Inflammatory macrophage treated with lipopolysaccharide for 1 hour (primary cell): ENCODE results near the gene GARIN5B.
A peak's percentile ranks its signal among the peaks of the same experiment; 100 is the strongest.

Source experiments
- DNase-seq, 2 donors: peaks; one replicate each; pipeline ENCODE4 v3.0.0-alpha.2; 2020 to 2022

GARIN5B gene

DNA sequence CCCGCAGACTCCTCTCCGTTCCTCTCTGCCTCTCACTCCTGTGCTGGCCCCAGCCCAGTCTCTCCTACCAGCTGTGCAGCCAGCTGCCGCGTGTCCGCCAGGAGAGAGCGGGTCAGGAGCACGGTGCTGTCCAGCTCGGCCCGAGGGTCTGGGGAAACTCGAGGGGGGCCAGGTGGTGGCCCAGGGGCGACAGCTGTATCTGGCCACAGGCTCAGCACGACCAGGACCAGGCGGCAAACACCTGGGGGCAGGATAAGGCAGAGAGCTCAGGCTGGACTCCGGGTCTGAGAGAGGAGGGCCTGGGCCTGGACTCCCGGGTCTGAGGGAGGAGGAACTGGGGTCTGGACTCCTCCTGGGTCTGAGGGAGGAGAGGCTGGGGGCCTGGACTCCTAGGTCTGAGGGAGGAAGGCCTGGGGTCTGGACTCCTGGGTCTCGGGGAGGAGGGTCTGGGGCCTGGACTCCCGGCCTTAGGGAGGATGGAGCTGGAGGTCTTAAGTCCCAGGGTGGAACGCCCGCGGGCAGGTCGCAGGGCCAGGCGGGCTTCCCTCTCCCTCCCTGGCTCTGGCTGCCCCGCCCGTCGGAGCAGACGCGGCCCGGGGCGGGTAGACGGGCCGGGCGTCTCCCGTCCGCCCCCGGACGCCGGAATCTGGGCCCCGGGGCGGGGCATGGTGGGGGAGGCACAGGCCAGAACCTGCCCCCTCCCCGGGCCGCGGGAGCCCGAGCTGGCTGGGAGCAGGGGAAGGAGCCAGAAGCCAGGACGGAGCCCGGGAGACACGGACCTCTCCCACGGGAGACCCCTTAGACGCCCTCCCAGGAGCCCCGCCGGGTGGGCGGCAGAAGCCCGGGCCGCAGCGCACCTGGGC lies 5.9 kb upstream of the GARIN5B start:
- DNase-seq: peak; percentile 33 to 60

DNA sequence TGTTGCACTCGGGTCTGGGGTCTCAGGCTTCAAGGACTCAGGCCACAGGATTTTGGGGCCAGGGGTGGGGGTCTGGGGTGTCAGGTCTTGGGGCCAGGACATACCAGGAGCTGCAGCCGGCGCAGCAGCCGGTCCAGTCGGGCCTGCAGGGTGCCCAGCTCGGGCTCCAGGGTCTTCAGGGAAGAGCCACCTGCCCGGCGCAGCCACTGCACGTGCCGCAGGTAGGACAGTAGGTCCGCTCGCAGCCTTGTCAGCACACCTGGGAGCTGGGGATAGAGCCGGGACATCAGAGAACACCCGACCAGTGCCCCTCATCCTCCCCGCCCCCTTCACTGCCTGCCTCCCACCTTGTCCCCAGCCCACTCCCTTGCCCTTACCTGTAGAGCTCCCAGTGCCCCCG lies 5.0 kb upstream of the GARIN5B start:
- no peak for DNase-seq

DNA sequence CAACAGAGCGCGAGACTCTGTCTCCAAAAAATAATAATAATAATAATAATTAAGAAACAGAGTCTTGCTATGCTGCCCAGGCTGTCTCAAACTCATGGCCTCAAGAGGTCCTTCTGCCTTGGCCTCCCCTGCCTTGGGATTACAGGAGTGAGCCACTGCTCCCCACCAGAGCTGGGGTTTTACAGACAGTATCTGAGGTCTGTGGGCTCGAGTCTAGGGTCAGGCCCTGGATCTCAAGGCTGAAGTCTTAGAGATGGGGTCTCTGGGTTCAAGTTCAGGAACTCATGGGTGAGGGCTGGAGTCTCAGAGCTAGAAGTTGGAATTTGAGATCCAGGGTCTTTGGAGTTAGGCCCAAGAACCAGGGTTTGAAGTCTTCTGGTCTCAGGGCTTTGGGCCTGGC lies 3.7 kb upstream of the GARIN5B start:
- no peak for DNase-seq

DNA sequence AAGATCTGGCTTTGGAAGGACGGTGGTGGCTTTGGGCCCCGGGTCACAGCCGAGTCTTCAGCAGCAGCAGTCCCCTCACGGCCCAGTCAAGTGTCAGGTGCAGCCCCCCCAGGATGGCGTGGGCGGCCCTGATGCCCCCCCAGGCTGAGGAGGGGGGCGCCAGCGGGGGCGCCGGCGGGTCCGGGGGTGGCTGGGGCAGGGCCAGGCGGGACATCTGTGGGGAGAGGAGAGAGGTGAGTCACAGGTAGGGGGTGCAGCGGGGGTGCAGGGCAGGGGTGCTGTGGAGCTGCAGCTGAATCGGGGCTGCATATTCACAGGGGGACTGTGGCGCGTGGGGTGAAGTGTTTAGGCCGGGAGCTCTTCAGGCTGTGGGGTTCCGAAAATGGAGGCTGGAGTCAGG lies 2.9 kb upstream of the GARIN5B start:
- no peak for DNase-seq

DNA sequence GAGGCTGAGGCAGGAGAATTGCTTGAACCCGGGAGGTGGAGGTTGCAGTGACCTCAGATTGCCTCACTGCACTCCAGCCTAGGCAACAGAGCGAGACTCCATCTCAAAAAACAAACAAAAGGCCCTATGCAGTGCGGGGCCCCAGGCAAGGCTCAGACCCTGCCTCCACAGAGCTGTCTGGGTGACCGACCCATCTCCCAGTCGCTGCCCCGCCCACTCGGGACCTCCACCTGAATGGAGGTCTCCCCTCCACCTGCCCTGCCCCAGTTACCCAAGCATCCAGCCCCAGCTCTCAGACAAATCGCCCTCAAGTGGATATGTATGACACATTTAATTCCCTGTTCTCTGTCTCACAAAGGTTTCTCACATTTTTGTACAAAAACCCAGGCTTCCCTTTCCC lies 2.2 kb upstream of the GARIN5B start:
- no peak for DNase-seq

DNA sequence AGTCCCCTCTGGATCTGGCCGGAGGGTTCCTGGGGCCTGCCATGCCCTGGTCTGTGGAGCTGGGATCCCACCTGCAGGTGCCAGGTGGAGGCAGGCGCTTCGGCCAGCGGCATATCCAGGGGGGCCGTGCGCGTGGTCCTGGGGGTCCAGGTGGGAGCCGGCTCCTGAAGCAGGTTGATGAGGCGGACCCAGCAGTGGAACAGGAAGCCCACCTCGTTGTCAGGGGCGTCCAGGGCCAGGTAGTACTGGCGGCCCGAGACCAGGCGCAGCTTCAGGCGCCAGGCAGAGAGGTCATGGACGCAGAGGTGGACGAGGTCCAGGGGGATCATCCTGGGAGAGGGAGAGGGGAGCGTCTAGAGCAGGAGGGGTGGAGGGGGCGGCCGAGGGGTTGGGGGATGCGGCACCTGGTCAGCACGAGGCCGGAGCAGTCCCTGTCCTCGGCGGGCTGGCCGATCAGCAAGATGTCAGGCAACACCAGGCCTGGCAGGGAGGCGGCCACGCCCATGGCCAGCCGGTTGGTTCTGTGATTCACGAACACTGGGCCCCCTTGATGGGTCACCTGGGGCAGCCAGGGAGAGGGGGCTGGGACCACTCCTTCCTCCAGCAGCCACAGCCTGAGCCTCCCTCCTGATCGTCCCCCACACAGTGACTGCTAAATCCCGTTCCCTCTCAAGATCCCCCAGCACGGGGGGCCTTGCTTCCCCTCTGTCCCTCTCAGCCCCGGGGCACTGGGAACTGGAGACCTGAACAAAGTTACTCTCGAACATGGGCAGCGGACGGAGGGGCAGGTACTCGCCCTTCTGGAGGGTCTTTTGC lies 678 bp downstream of the GARIN5B start:
- DNase-seq: no peak

DNA sequence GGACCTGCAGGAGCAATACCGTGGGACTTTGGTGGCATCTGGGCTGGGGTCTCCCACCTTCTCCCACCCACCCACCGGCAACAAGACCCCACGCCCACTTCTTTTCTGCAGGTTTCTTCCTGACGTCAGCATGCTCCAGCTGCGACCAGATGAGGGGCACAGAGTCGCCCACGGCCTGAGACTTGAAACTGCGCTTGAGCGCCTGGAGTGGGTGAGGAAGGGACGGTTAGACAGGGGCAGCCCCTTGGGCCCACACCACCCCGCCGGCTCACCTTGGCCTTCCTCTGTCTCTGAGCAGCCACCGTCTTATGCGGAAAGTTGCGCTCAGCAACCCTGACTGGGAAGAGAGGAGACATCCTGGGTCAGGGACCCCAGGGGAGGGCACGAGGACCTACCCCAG lies 2.2 kb downstream of the GARIN5B start:
- DNase-seq: no peak

DNA sequence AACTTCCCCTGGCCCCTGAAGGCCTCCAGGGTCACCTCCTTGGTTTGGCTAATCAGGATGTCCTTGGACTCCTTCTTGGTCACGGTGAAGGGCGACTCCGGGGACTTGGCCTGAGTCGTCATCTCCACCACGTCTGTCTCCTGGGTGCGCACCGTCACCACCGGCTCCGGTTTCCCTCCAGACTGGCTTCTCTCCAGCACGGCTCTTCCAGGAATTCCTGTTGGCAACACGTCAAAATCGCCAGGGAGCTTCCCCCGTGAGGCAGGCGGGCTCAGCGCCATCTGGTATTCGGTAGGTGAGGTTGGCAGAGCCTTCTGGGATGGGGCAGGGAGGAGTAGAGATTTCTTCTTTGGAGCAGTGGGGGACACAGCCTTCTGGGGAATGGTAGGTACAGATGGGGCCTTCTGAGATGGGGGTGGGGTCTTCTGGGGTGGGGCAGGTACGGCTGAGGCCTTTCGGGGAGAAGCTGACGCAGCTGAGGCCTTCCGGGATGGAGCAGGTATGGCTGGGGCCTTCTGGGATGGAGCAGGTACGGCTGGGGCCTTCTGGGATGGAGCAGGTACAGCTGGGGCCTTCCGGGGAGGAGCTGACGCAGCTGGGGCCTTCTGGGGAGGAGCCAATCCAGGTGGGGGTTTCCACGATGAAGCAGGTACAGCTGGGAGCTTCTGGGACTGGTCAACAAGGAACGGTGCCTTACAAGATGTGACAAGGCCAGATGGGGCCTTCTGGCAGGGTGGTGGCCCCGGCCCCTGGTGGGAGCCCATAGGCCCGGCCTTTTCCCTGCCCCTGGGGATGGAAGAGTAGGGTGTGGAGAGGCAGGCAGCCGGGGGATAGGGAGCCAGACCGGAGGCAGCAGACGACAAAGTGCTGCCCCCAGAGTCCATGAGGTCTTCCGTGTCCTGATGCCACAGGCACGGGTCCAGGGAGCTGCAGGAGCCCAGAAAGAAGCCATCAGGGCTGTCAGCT lies 3.8 kb downstream of the GARIN5B start:
- no peak for DNase-seq

DNA sequence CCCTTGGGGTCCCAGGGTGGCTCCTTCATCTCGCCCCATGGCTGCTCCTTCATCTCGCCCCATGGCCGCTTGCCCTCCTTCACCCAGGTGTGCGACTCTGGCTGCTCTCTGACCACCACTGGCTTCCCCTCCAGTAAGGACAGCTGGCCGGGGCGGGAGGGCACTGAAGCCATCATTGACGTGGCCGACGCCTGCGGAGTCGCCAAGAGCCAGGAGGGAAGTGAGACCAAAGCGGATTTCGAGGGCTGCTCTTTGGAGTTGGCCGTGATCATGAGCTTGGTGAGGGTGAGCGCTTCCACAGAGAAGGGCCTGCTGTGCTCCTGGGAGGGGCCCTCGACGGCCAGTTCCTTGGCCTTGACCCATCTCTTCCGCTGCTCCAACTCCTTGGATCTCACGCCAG lies 4.6 kb downstream of the GARIN5B start:
- no peak for DNase-seq

DNA sequence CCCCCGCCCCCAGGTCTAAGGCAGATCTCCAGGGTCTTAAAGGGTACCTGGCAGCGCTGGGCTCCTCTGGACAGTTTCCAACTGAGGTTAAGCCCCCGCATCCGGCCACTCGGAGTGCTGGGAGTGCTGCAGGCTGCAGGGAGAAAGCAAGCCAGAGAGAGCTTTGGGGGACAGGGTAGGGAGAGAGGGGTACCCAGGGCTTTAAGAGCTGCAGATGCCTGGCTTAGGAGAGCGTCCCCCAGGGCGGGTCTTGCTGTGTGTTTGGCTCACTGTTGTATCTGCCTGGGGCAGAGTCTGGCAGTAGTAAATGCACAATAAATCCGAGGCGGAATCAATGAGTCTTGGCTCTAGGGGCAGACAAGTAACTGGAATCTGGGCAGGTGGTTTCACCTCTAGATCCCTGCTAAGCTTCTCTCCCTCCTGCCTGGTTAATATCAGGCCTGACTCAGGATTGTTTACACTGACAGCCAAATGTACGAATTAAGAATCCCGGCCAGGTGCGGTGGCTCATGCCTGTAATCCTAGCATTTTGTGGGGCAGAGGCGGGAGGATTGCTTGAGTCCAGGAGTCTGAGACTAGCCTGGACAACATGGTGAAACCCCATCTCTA lies 7.7 kb downstream of the GARIN5B start:
- no peak for DNase-seq

DNA sequence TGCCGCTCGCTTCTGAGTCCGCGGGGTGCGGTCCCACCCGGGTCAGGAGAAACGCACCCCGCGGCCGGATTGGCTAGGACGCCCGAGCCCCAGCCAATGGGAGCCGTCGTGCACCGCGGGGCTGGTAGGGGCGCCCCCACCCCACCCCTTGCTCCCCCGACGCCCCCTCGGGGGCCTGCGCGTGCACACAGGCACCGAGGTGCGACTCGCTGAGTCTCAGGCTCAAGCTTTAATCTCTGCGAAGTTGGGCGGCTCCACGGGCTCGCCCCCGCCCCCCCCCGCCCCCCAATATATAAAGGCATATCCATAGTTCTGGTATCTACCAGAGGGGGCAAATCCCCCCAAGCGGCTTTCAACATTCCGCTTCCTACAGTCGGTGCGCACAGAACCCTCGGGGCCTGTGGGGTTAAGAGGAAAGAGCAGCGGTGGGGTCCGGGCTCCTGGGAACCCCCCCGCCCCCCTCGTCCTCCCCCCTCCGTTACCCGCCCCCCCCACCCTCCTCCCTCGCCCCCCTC lies 8.3 kb downstream of the GARIN5B start, which contains the start of gene COX6B2:
TSS of gene COX6B2 (minus strand) at position 22 of the 515 bp plus-strand sequence. CDS start 198 bp downstream, outside the sequence.
- DNase-seq: no peak

DNA sequence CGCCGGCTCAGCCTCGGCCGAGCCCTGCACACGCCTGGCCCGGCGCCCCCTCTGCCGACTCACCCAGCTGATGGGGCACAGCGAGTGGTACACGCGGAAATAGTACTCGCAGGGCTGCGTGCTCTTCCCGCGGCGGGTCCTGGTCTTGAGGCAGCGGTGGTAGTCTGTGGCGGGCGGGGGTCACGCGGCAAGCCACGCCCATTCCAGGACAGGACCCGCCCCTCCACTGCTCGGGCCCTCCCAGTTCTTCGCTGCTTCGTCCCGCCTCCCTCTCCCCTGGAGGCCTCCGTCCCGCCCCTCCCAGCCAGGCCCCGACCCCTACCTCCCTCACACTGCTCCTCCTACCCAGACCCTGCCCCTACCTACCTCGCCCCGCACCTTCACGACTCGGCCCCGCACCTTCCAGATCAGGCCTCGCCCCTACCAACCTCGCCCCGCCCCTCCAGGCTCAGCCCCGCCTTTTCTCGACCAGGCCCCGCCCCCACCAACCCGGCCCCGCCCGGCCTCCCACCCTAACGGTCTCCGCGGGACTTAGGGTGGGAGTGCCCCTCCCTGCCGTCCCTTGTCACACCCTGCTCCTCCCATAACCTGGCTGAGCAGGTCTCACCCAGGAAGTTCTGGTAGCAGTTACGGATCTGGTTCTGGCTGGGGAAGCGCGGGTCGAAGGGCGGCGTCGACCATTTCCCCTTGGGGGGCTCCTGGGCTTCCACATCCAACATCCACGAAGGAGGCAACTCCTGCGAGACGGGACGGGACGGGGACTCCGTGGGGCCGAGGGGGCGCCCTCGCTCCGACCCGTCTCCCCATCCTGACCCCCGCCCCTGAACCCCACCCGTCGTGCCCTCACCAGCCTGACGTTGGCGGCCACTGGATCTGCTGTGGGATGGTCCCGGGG lies 9.0 kb downstream of the GARIN5B start:
- peak; percentile 20 to 81 for DNase-seq

DNA sequence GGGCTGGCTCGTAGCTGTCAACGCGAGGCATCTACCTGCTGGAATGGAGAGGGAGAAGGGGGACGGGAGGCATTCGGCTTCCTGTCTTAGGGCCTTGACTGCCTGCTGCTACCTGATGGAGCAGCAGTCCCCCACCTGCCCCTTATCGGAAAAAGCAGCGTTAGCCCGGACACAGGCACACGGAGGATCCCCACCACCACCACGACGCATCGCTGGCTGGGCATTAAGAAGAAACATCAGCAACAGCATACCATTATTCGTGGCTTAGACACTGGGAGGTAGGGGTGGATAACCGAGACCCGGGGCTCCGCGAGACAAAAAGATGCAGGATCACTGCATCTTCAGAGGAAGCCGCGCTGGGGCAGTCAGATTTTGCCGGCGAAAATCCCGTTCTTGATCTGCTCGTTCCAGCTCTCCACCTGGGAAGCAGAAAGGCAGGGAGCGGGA lies 9.7 kb downstream of the GARIN5B start:
- DNase-seq: no peak

DNA sequence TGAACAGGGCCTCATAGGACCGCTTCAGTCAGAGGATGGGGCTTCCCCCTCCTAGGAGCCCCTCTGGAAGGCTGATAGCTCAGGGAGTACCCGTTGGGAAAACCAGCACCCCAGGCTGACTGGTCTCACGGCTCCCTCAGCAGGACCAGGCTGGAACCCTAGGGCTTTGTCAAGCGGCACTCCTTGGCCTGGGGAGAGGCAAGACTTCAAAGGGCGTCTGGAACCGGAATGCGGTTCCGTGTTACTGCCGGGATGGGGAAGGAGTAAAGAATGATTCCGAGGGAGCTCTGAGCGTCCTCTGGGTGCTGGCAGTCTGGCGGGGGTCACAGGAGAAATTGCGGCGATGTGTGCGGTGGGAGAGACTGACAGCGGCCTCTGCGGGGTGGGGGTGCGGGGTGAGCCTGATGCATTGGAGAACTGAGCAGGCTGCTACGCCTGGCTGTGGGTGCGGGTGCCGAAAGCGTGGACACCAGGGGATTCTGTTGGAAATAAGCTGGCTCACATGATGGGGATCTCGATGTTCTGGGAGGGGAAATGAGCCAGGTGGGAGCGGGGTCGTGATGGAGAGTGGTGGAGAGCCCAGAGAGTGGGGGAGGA lies 10.4 kb downstream of the GARIN5B start:
- no peak for DNase-seq

DNA sequence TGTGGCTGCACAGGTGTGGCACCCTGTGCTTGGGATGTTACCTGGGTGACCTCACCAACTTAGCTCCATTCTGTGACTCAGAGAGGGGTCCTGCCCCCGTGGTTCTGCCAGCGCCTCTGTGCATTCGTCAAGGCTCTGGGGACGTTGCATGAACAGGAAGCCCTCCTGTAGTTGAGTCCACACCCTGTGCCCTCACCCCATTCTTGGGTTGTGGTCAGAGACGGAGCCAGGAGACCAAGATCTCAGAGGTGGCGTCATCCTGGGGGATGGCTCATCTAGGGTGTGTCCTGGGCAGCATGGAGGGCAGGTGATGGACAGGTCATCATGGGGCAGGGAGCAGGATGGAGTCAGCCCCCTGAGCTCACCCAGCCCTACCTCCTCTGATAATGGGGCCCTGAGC lies 11.0 kb downstream of the GARIN5B start:
- DNase-seq: no peak

DNA sequence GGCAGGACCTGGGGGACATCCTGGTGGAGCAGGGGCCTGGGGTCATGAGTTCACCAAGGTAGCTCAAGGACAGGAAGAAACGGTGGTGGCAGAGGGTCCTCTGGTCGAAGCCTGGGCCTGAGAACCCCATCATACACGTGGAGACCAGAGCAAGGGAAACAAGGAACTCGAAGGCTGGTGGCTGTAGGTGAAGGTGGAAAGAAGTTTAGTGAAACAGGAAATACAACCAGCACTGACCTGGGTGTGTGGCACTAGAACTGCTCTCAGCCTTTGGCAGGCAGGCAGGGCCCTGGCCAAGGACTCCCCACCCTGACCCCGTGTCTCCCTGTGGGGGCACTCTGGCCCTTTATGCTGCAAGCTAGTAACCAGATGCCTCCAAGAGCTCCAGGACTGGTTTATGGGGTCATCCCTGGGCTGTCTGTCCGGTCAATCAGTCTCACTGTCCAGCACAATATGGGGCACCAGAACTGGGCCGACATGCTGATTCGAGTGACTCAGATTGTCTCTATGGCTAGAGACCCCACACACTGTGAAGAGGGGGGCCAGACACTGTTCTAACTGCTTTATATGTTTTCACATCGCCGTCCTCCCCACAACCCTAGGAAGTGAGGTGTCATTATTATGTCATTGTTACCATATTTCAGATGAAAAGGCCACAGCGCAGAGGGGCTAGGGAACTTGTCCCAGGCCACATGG lies 12.3 kb downstream of the GARIN5B start:
- DNase-seq: no peak

DNA sequence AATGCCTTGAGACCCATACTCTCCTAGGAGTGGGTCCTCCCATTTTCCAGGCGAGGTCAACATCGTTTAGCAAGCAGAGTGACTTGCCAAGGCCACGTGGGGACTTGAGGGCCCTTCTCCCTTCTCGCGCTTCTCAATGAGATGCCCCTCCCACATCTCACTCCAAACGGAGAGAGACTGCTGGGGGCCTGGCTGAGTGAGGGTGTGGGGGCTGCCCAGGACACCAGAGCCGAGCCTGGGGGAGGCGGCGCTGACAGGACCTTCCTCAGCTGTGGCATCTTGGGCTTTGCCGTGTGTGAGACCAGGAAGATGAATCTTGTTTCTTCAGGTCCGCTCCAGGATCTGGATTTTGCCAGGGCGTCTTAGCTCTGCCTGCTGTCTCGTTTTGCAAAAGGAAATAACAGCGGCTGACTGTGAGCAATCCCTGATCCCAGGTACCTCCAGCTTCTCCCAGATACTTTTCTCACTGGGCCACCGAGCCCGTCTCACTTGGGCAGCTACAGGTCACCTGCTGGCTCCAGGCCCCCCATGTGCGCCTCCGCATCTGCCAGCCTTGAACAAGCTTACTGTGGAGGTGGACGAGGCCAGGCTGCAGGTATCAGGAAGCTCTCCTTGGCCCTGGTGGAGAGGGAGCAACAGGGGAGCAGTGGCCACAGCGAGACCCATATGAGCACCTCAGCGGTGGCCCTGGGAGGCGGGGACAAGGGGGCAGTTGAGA lies 14.6 kb downstream of the GARIN5B start:
- no peak for DNase-seq

DNA sequence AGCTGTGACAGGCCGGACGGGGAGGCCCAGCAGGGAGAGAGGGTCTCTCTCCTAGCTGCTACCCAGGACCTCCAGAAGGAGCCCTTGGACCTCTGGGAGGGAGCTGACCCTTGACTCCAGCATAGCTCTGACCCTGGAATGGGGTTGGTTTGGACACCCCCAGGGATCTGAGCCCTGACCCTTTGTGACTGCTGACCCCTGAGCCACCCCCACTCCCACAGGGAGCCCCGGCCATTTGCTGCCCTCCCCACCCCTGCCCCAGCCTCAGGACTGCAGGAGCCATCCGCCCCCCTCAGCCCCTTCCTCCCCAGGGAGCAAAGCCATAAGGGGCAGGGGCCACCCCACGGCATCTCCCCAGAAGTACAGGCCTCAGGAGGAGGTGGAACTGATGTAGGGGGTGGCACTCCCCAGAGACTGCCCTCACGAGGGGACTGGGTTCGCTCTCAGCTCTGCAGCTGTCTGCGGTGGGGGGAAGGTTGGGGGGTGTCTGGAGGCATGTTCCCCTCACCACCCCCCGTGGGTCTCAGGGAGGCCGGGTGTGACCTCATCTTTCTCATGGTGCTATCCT lies 15.5 kb downstream of the GARIN5B start:
- DNase-seq: no peak
